HT-29 (cell line): ENCODE results near the gene AP4M1. TPM values are rescaled to one million over a fixed set of nuclear protein-coding genes. Genes with fewer than 3 reads are reported as not detected.

Source experiments
- DNase-seq: peaks from one replicate; pipeline ENCODE4 v3.0.0-alpha.2; 2015; ENCODE audit warnings: low spot score
- total RNA-seq: library from RNA; depleted of rRNA; stranded (reverse); fragments of >200 nt; shearing (Covaris generic); gene quantifications from 2 replicates; pipeline ENCODE4 v1.2.3, GENCODE V29; 2014; rRNA removed

AP4M1 gene
- total RNA-seq, result 36.8 and 38.1 TPM in 2 replicates

GRCh38 chr7:100101016-100101862 is at the start of gene AP4M1, which contains the start of gene MCM7:
AP4M1 (plus strand) TSS chr7:100101643; CDS start chr7:100101715, 72 bp downstream.
MCM7 (minus strand) TSS chr7:100101397; CDS start chr7:100101294, 103 bp downstream.
- DNase-seq, result peak; percentile 99

- DNase-seq, result peak; percentile 93
Observed at GRCh38 chr7:100053215-100053614, 48.2 kb upstream of the AP4M1 start.

GRCh38 chr7:100057006-100057405 is 44.4 kb upstream of the AP4M1 start:
- DNase-seq, result no peak

- no peak for DNase-seq
Observed at GRCh38 chr7:100059251-100059739, 42.1 kb upstream of the AP4M1 start.

GRCh38 chr7:100061518-100062193 is 39.8 kb upstream of the AP4M1 start:
- no peak for DNase-seq

- no peak for DNase-seq
Observed at GRCh38 chr7:100063376-100063775, 38.1 kb upstream of the AP4M1 start.

- DNase-seq, result no peak
Observed at GRCh38 chr7:100064162-100064561, 37.3 kb upstream of the AP4M1 start.

- no peak for DNase-seq
Observed at GRCh38 chr7:100065452-100066186, 35.8 kb upstream of the AP4M1 start.

- DNase-seq, result no peak
Observed at GRCh38 chr7:100066953-100067352, 34.5 kb upstream of the AP4M1 start.

GRCh38 chr7:100069991-100070390 is 31.5 kb upstream of the AP4M1 start:
- no peak for DNase-seq

GRCh38 chr7:100071018-100071723 is 30.3 kb upstream of the AP4M1 start:
- no peak for DNase-seq

- no peak for DNase-seq
Observed at GRCh38 chr7:100072462-100072861, 29.0 kb upstream of the AP4M1 start.

GRCh38 chr7:100074841-100075240 is 26.6 kb upstream of the AP4M1 start:
- no peak for DNase-seq

- DNase-seq, result no peak
Observed at GRCh38 chr7:100075418-100075817, 26.0 kb upstream of the AP4M1 start.

GRCh38 chr7:100077205-100077604 is 24.2 kb upstream of the AP4M1 start:
- no peak for DNase-seq

- no peak for DNase-seq
Observed at GRCh38 chr7:100079024-100079560, 22.4 kb upstream of the AP4M1 start.

- peak; percentile 46 for DNase-seq
Observed at GRCh38 chr7:100080907-100081534, 20.4 kb upstream of the AP4M1 start.

GRCh38 chr7:100081535-100082102 is 19.8 kb upstream of the AP4M1 start, which contains the start of gene ZNF3:
ZNF3 (minus strand) TSS chr7:100081723; CDS start chr7:100077357, 4,366 bp downstream.
- DNase-seq, result peak; percentile 100

GRCh38 chr7:100082978-100083377 is 18.5 kb upstream of the AP4M1 start:
- no peak for DNase-seq

- no peak for DNase-seq
Observed at GRCh38 chr7:100085515-100085914, 15.9 kb upstream of the AP4M1 start.
